ENCODE measurements around the gene CD69.

The CD69 gene

DNA sequence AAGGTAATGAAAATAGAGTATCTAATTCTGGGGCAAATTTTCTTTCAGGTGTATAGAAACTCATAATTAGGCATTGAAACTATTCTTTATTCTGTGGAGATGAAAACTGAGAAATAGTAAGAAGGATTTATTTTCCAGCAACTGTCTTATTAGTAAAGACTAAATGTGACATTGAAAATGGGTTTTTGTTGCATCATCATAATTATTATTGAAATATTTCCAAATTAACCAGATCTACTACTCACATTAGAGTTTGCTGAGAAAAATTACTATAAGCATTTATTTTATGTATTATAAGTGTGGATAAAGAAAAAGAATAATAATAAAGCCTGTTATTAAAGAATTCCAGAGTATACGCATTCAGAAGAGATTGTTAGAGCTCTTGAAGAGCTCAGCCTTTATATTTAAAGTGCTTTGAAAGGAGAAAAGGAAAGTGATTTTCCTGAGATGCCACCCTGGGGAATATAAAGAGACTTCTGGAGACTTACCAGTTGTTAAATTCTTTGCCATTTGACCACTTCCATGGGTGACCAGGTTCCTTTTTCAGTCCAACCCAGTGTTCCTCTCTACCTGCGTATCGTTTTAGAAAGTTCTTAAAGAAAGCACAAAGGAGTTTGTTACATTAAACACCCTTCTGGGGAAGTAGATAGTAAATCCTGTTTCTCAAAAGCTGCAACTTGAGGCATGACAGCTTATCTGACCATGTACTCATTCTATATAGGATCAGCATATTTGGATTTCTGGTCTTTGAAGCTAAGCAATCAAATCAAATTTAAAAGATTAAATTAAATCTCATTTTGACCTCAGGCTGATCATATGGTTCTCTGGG, 6.4 kb downstream of the CD69 start:
- H3K27ac ChIP-seq = no peak overlapping the region
- TF ChIP-seq, protein P1, sequence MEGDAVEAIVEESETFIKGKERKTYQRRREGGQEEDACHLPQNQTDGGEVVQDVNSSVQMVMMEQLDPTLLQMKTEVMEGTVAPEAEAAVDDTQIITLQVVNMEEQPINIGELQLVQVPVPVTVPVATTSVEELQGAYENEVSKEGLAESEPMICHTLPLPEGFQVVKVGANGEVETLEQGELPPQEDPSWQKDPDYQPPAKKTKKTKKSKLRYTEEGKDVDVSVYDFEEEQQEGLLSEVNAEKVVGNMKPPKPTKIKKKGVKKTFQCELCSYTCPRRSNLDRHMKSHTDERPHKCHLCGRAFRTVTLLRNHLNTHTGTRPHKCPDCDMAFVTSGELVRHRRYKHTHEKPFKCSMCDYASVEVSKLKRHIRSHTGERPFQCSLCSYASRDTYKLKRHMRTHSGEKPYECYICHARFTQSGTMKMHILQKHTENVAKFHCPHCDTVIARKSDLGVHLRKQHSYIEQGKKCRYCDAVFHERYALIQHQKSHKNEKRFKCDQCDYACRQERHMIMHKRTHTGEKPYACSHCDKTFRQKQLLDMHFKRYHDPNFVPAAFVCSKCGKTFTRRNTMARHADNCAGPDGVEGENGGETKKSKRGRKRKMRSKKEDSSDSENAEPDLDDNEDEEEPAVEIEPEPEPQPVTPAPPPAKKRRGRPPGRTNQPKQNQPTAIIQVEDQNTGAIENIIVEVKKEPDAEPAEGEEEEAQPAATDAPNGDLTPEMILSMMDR (conservative IDR thresholded peaks at IDR 0.05) = no peak

- TF ChIP-seq, protein P1 (conservative IDR thresholded peaks at IDR 0.05) = no peak
- no peak overlapping the region for H3K27ac ChIP-seq
Measured at GRCh38 chr12:9753498-9753897, 7.2 kb downstream of the CD69 start.

DNA sequence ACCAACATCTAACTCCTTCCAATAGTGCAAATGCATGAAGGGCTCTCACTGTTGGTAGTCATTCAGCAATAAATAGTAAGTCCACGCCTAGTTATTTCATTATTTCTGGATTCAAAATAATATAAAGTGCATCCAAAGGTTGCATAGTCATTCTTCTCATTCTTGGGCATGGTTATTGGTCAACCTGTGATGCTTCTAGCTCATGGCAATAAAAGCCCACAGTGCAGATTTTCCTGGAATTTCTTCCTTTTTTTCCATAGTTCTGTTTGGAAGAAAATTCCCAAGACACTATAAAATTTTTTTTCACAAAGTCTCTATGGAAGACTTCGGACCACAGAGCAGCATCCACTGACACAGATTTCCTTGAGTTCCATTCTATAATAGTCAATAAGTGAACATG, 7.6 kb downstream of the CD69 start:
- TF ChIP-seq, protein P1 (conservative IDR thresholded peaks at IDR 0.05) = no peak
- H3K27ac ChIP-seq = no peak overlapping the region

DNA sequence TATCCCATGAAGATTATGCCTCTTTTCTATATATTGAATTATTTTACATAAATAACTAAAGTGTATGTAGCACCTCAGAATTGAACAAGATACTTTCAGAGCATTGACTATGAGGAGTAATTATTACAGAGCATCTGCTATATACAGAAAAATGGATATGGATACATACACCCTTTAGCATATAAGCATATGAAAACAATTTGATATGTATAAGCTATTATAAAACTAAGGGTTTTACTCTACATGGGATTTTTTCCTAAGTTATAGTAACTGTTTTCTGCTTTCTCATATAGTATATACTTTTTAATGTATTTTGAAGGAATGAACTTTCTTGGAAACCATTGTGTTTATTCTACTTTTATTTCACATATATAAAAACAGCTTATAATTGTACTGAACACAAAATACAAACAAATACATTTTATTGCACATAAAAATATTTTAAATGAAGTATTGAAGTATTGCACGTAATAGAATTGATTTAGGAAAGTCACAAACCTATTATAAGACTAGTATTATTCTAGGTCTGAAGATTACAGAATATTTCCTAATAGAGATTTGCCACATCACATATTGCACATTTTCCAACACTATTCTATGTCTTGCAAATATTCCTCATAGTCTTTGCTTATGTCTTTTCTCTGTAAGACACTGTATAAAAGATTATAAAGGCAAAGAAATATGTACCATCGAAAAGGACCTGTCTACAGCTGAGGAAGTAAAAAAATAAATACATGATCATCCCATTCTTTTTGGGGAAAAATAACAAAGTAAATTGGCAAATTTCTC, 8.4 kb downstream of the CD69 start:
- H3K27ac ChIP-seq = no peak overlapping the region

GRCh38 chr12:9751204-9752144, 9.2 kb downstream of the CD69 start:
- no peak overlapping the region for H3K27ac ChIP-seq
- TF ChIP-seq, protein P1 (conservative IDR thresholded peaks at IDR 0.05) = peak; percentile 66

More for the DNA sequence above, 8.4 kb downstream of the CD69 start:
- TF ChIP-seq, protein P1 (conservative IDR thresholded peaks at IDR 0.05) = no peak

- TF ChIP-seq, protein P1 (conservative IDR thresholded peaks at IDR 0.05) = peak; percentile 88
- H3K27ac ChIP-seq = no peak overlapping the region
Measured at GRCh38 chr12:9750276-9751203, 10.2 kb downstream of the CD69 start.
